IMR-90 (cell line): ENCODE results near the gene SDS. TPM values are rescaled to one million over a fixed set of nuclear protein-coding genes. Genes with fewer than 3 reads are reported as not detected.

Experiments
- ATAC-seq: fragments of 200-7000 bp; cut with Tn5 transposase; 2 replicates; pipeline ENCODE4 v1.9.1; 2020; ENCODE audit warnings: low read depth, mild to moderate bottlenecking, moderate library complexity
- BruUV-seq: library from RNA; stranded (reverse); fragments of 400-500 nt; replicated peaks from 2 replicates; lab custom pipeline; 2021; lab: Mats Ljungman, UMichigan
- CTCF ChIA-PET: fragments of 300-600 bp; formaldehyde crosslinking; extraction: SDS; loops from one replicate; lab custom pipeline; 2021; ENCODE audit warnings: antibody characterized with exemption; lab: Yijun Ruan, JAX
- POLR2A ChIA-PET: fragments of 300-600 bp; sonication (Branson Sonifier 250); formaldehyde crosslinking; loops from one replicate; lab custom pipeline; 2022; ENCODE audit warnings: antibody characterized with exemption; ENCODE audit not compliant: unreplicated experiment; lab: Charles Lee
- DNase-seq: peaks from one replicate; pipeline ENCODE4 v3.0.0; 2013
- H2AFZ ChIP-seq: replicated peaks from 2 replicates; pipeline ENCODE3; 2013; ENCODE audit warnings: low read length, mild to moderate bottlenecking; ENCODE audit not compliant: poor library complexity
- H2AK5ac ChIP-seq: 2 replicates; pipeline ENCODE4 v1.6.1; 2013; ENCODE audit warnings: low read depth, low read length, inconsistent platforms
- H2AK9ac ChIP-seq: replicated peaks from 2 replicates; pipeline ENCODE3; 2013; ENCODE audit warnings: mild to moderate bottlenecking, low read depth, low read length, moderate library complexity; ENCODE audit not compliant: poor library complexity
- H2BK120ac ChIP-seq: 2 replicates; pipeline ENCODE4 v1.6.1; 2013; ENCODE audit warnings: low read depth, low read length, inconsistent platforms
- H2BK15ac ChIP-seq: 3 replicates; pipeline ENCODE4 v1.6.1; 2013; ENCODE audit warnings: low read depth, low read length, inconsistent platforms
- H2BK20ac ChIP-seq: 2 replicates; pipeline ENCODE4 v1.6.1; 2013; ENCODE audit warnings: low read depth, mild to moderate bottlenecking, inconsistent platforms, low read length, moderate library complexity
- H2BK5ac ChIP-seq: 2 replicates; pipeline ENCODE4 v1.6.1; 2013; ENCODE audit warnings: mild to moderate bottlenecking, low read depth, low read length, inconsistent platforms; ENCODE audit not compliant: poor library complexity, severe bottlenecking
- H3K14ac ChIP-seq: replicated peaks from 2 replicates; pipeline ENCODE4 v1.6.1; 2013; ENCODE audit warnings: low read depth, low read length, inconsistent platforms
- H3K18ac ChIP-seq: 2 replicates; pipeline ENCODE4 v1.6.1; 2013; ENCODE audit warnings: low read depth, low read length, control low read depth
- H3K23ac ChIP-seq: 2 replicates; pipeline ENCODE4 v1.6.1; 2013; ENCODE audit warnings: low read depth, low read length, inconsistent platforms
- H3K27ac ChIP-seq: 2 replicates; pipeline ENCODE4 v1.5.1; 2013; ENCODE audit warnings: mild to moderate bottlenecking, control low read depth, low read length; ENCODE audit not compliant: insufficient read depth
- H3K27me3 ChIP-seq: 2 replicates; pipeline ENCODE4 v1.6.1; 2013; ENCODE audit warnings: low read length; ENCODE audit not compliant: control insufficient read depth, insufficient read depth
- H3K36me3 ChIP-seq: 2 replicates; pipeline ENCODE4 v1.6.1; 2013; ENCODE audit warnings: low read length, mixed read lengths; ENCODE audit not compliant: control insufficient read depth, insufficient read depth
- H3K4ac ChIP-seq: 2 replicates; pipeline ENCODE4 v1.6.1; 2013; ENCODE audit warnings: low read depth, low read length, inconsistent platforms
- H3K4me1 ChIP-seq: 2 replicates; pipeline ENCODE4 v1.6.1; 2013; ENCODE audit warnings: low read length, mixed read lengths; ENCODE audit not compliant: control insufficient read depth, insufficient read depth
- H3K4me2 ChIP-seq: 2 replicates; pipeline ENCODE4 v1.6.1; 2013; ENCODE audit warnings: low read depth, mild to moderate bottlenecking, control low read depth, low read length, moderate library complexity
- H3K4me3 ChIP-seq: 2 replicates; pipeline ENCODE4 v1.5.1; 2013; ENCODE audit warnings: low read depth, mild to moderate bottlenecking, control low read depth, low read length, moderate library complexity; ENCODE audit not compliant: insufficient read depth
- H3K56ac ChIP-seq: 2 replicates; pipeline ENCODE4 v1.6.1; 2013; ENCODE audit warnings: low read length, inconsistent platforms; ENCODE audit not compliant: insufficient read depth; ENCODE audit errors: extremely low read depth
- H3K79me1 ChIP-seq, 2 experiments: 2 replicates each; pipeline ENCODE4 v1.6.1; 2013; ENCODE audit warnings: low read length in 2 of 2, inconsistent platforms in 1 of 2, low read depth in 1 of 2
- H3K9ac ChIP-seq: 2 replicates; pipeline ENCODE4 v1.6.1; 2013; ENCODE audit warnings: low read depth, low read length, control low read depth
- H3K9me1 ChIP-seq: 2 replicates; pipeline ENCODE4 v1.6.1; 2013; ENCODE audit warnings: low read length, inconsistent platforms; ENCODE audit not compliant: insufficient read depth
- H3K9me3 ChIP-seq: 2 replicates; pipeline ENCODE4 v1.6.1; 2013; ENCODE audit warnings: low read length; ENCODE audit not compliant: control insufficient read depth, insufficient read depth
- H4K20me1 ChIP-seq: 2 replicates; pipeline ENCODE4 v1.6.1; 2013; ENCODE audit warnings: low read length, inconsistent platforms; ENCODE audit not compliant: insufficient read depth
- H4K5ac ChIP-seq: 2 replicates; pipeline ENCODE4 v1.6.1; 2013; ENCODE audit warnings: mild to moderate bottlenecking, low read depth, low read length, control low read depth
- H4K8ac ChIP-seq, 2 experiments: 2 replicates each; pipeline ENCODE4 v1.6.1; 2013; ENCODE audit warnings: low read depth in 2 of 2, low read length in 2 of 2, control low read depth in 1 of 2, inconsistent platforms in 1 of 2
- H4K91ac ChIP-seq: 2 replicates; pipeline ENCODE4 v1.6.1; 2013; ENCODE audit warnings: low read depth, low read length, inconsistent platforms; ENCODE audit not compliant: insufficient read depth
- FOS ChIP-seq: fragments of 150-350 bp; IDR thresholded peaks from 2 replicates; pipeline ENCODE4 v1.6.1; 2016; ENCODE audit warnings: low read depth, low read length
- MAZ ChIP-seq: IDR thresholded peaks from 2 replicates; pipeline ENCODE4 v1.6.1; 2012; ENCODE audit warnings: low read depth, mild to moderate bottlenecking, low read length, improper control_type of control experiment, moderate library complexity, borderline replicate concordance
- RAD21 ChIP-seq: IDR thresholded peaks from 2 replicates; pipeline ENCODE4 v1.6.1; 2012; ENCODE audit warnings: low read length, improper control_type of control experiment
- whole genome bisulfite sequencing, 2 experiments: methylation state at CpG; one replicate each; pipeline versions ENCODE4 v1.1.5 to v1.1.7; 2013; ENCODE audit warnings: missing lambda C conversion rate in 2 of 2; ENCODE audit not compliant: insufficient read length in 1 of 2; ENCODE audit errors: extremely low coverage in 2 of 2; 5-methylcytosine and 5-hydroxymethylcytosine counted together
- dilution Hi-C: fragments of 300-500 bp; cut with HindIII; formaldehyde crosslinking; loops from one replicate; pipeline ENCODE4 v1.14.3; 2018; ENCODE audit warnings: low sequenced_read_pairs; ENCODE audit not compliant: unreplicated experiment
- in situ Hi-C: fragments of 300-500 bp; cut with MboI; formaldehyde crosslinking; loops from 3 replicates; pipeline ENCODE4 v1.14.3; 2019; ENCODE audit warnings: low sequenced_read_pairs, inconsistent platforms, mixed read lengths
- intact Hi-C: fragments of 100-400 bp; cut with micrococcal nuclease; formaldehyde crosslinking; loops from 2 replicates; pipeline ENCODE4 v1.10.0; 2022
- polyA plus RNA-seq, 3 experiments: library from polyadenylated mRNA; depleted of rRNA; stranded (reverse); fragments of >200 nt; gene quantifications; 2 replicates each; pipeline ENCODE4 v1.2.3, GENCODE V29; 2012; ENCODE audit warnings: low replicate concordance in 1 of 3
- total RNA-seq: library from RNA; depleted of rRNA; stranded (reverse); fragments of >200 nt; gene quantifications from 2 replicates; pipeline ENCODE4 v1.2.3, GENCODE V29; 2012

Gene SDS
- total and polyA plus RNA-seq, 2 of the 4 experiments (the other 2 are of a cell fraction): not detected

DNA sequence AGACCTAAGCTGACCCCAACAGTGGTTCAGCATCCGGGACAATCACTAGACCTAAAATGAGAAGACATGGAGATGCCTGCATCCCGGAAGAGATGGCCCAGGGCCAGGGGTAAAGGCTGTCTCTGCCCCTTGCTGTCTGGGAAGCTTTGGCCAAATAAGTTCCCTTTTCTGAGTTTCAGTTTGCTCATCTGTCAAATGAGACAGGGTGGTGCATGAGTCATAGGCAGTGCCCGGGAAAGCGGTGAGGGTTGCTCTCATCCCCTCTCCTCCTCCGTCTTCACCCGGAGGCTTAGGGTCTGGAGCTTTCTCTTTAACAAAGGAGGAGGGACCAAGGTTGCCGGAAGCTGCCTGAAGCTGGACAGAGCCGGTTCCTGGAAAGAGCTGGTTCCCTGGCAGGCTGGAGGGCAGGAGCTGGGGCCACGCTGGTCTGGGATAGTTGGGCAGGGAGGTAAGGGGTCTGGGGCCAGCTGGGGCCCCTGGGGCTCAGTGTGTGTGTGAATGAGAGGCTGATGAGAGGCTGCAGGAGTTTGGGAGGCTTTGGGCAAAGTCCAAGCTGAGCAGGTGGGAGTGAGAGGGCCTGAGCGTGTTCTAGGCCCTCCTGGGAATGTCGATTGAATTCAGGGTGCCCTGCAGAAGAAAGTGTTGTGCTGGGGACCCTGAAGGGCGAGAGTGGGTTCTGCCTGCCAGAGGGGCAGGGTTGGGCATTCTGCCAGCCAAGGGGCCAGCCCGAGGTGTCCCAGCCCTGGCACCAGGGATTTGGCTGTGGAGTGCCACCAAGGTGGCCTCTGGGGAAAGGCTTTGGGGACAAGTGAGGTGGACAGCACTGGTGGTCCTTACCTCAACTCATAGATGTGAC lies 18.6 kb upstream of the SDS start, which contains the start of gene SDSL:
SDSL (plus strand) TSS at position 351 of the 856 bp plus-strand sequence. CDS start 5,603 bp downstream, outside the sequence.
- no peak within 1 kb of the TSS; the same call in 1 of the 2 replicates for H2BK20ac ChIP-seq

More for the DNA sequence above, 18.6 kb upstream of the SDS start, which contains the start of gene SDSL:
- peak within 1 kb of the TSS; percentile 38 for H3K4me3 ChIP-seq
- DNase-seq: peak; percentile 80
- CTCF ChIA-PET: interaction anchor here (0.7 to 1.0 kb wide), 3 partner anchors 15 to 429 kb away, joined by 3 read pairs; no protein-coding TSS in a partner anchor
- H3K9me3 ChIP-seq: no peaks in the 10 kb centered on the region
- H3K56ac ChIP-seq: peak within 1 kb of the TSS; percentile 37; the same call in 1 of the 2 replicates
- peak within 1 kb of the TSS; percentile 50 for H4K5ac ChIP-seq
- no peak within 1 kb of the TSS for H2BK5ac ChIP-seq
- no peaks in the 10 kb centered on the region; the same call in 1 of the 2 replicates for H3K27me3 ChIP-seq
- H3K18ac ChIP-seq: no peak within 1 kb of the TSS; the same call in 1 of the 2 replicates
- H4K20me1 ChIP-seq: no peaks in the 10 kb centered on the region
- intact Hi-C loops (no loop called here), dilution Hi-C loops (no loop called here), in situ Hi-C loops (no loop called here)
- POLR2A ChIA-PET: no interaction called here
- no peaks in the 10 kb centered on the region for H3K9me1 ChIP-seq
- H2BK120ac ChIP-seq: no peak within 1 kb of the TSS
- 0% methylated on average over 4 of the region's 13 CpGs; no CpG with 5 or more reads in 1 of the 2 experiments for WGBS, 2 experiments
- peak within 1 kb of the TSS; percentile 78 for H3K4ac ChIP-seq
- H4K8ac ChIP-seq: peak within 1 kb of the TSS; percentile 65 to 84
- peak within 1 kb of the TSS; percentile 95 for H2AFZ ChIP-seq
- TF ChIP-seq MAZ: 0 out of 2 replicates have a peak, but pooled peaks have one; percentile 25
- no peak for TF ChIP-seq RAD21
- TF ChIP-seq FOS: peak; percentile 62
- H2AK5ac ChIP-seq: peak within 1 kb of the TSS; percentile 57; the same call in 1 of the 2 replicates
- H3K9ac ChIP-seq: peak within 1 kb of the TSS; percentile 74
- H3K36me3 ChIP-seq: no peaks in the 10 kb centered on the region
- ATAC-seq: peak; percentile 98
- peak within 1 kb of the TSS; percentile 77 for H3K4me2 ChIP-seq
- H3K27ac ChIP-seq: peak within 1 kb of the TSS; percentile 52
- BruUV-seq: no TSS peak
- peak within 1 kb of the TSS; percentile 80 for H2AK9ac ChIP-seq
- no peak within 1 kb of the TSS for H3K23ac ChIP-seq
- H3K14ac ChIP-seq: peak within 1 kb of the TSS; percentile 66
- H2BK15ac ChIP-seq: no peak within 1 kb of the TSS
- H3K4me1 ChIP-seq: peaks cover 2% of the 10 kb centered on the region; the same call in 1 of the 2 replicates
- peaks cover 0 to 8% of the 10 kb centered on the region in 2 experiments; a peak in 2 of 4 replicates for H3K79me1 ChIP-seq
- peak within 1 kb of the TSS; percentile 36 for H4K91ac ChIP-seq
